NCI-H524 (cell line): ENCODE measurements around the gene LGALS4.
A peak's percentile ranks its signal among the peaks of the same experiment; 100 is the strongest.
"Not testable (repeated sequence)": the region's sequence is repeated elsewhere in the genome, so short reads cannot be mapped to it uniquely, and the experiment has no call there.

ENCODE experiments used
- DNase-seq, 2 experiments: peaks; one replicate each; lab custom pipeline; 2025; lab: John Stamatoyannopoulos, UW

The LGALS4 gene, protein sequence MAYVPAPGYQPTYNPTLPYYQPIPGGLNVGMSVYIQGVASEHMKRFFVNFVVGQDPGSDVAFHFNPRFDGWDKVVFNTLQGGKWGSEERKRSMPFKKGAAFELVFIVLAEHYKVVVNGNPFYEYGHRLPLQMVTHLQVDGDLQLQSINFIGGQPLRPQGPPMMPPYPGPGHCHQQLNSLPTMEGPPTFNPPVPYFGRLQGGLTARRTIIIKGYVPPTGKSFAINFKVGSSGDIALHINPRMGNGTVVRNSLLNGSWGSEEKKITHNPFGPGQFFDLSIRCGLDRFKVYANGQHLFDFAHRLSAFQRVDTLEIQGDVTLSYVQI

DNA sequence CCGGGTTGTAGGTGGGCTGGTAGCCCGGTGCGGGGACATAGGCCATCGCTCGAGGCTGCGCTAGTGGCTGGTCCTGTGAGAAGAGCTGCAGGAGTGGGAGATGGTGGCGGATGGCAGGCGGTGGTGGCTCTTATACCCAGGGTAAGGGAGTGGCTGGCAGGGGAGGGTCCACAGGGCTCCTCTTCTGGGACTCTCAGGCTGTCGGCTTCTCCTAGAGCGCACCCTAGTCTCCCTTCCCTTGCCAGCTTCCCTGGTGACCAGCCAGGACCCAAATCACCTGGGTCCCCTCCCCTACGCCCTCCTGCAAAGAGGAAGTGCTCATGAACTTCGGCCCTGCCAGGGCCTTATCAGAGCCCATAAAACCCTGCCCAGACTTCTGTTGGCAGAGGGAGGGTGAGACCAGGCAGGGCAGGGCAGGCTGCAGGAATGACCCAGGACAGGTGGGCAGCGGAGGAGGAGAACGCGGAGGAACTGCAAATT is at the start of gene LGALS4:
LGALS4 (minus strand) TSS at position 105 of the 480 bp plus-strand sequence; CDS start at position 46, 59 bp downstream.
- no peak for DNase-seq

DNA sequence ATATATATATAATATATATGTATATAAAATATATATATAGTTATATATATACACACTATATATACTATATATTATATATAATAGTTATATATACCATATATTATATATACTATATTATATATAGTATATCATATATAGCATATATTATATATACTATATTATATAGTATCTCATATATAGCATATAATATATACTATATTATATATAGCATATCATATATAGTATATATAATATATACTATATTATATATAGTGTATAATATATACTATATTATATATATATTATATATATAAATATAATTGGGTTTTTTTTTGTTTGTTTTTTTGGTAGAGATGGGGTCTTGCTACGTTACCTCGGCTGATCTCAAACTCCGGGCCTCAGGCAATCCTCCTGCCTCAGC is 48.6 kb upstream of the LGALS4 start:
- no peak for DNase-seq

DNA sequence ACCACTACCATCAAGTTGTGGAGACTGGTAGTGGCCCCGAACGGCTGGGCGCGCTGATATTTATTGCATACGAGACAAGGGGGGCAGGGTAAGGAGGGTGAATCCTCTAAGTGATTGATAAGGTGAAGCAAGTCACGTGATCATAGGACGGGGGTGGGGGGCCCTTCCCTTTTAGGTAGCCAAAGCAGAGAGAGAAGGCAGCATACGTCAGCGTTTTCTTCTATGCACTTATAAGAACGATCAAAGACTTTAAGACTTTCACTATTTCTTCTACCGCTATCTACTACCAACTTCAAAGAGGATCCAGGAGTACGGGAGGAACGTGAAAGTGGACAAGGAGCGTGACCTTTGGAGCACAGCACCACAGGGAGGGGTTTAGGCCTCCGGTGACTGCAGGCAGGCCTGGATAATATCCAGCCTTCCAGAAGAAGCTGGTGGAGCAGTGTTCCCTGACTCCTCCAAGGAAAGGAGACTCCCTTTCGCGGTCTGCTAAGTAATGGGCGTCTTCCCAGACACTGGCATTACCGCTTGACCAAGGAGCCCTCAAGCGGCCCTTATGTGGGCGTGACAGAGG is 47.0 kb upstream of the LGALS4 start:
- not testable (repeated sequence) for DNase-seq

DNA sequence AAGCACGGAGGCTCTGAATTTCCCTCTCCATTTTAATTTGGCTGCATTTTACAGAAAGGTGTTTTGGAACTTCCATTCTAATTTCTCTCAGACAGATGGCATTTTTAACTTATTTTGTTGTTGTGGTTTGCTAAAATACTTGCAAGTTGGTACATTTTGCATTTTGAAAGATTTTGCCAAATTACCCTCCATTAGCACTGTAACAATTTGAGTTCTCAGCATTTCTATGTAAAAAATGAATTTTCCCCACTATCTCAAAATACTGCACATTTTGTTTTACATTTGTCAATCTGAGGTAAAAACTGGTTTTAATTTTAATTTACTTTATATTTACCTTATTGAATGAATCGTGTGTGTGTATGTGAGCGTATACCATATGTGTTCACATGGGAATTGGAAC is 44.1 kb upstream of the LGALS4 start:
- no peak for DNase-seq

- DNase-seq = not testable (repeated sequence)
These were observed 43.0 kb upstream of the LGALS4 start for GRCh38 chr19:38855751-38856150.

- DNase-seq = peak; percentile 40 to 76
These were observed 42.2 kb upstream of the LGALS4 start for GRCh38 chr19:38854961-38855360.

DNA sequence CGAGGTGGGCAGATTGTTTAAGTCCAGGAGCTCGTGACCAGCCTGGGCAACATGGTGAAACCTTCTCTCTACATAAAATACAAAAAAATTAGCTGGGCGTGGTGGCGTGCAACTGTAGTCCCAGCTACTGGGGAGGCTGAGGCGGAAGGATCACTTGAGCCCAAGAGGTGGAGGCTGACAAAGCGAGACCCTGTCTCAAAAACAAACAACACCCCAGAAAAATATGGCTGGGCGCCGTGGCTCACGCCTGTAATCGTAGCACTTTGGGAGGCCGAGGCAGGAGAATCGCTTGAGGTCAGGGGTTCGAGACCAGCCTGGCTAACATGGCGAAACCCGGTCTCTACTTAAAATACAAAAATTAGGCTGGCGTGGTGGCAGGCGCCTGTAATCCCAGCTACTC is 40.5 kb upstream of the LGALS4 start:
- DNase-seq = no peak

DNA sequence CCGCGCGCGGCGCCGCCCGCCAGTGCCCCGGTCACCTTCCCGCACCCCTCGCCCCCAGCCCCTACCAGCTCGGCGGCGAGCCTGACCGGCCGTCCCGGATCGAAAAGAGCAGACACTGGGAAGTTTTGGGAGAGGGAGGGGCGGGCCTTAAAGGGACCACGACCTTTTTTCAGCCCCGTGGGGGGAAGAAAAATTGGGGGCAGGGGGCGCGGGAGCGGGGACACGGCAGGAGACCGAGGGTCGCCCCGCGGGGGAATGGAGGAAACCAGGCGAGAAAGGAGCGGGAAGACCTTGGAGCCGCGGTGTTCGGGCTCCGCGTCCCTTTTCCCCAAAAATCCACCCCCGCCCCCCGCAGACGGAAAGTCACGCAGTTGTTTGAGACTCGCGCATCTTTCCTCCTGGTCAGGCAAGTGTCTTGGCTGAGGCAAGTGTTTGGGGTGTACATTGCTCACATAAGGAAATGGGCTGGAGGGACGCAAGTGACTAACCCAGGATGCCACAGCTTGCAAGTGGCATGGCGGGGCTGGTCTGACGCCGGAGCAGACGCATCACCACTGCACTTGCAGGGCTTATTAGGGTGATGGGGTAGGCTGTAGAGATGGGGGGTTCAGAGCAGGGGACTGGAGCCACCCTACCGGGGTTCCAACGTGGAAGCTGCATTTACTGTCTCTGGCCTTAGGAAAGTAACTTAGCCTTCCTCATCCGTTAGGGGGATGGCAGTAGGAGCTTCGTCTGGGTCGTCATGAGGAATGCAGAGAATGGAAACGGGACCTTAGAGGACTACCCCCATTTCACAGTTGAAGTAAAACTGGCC is 39.7 kb upstream of the LGALS4 start:
- peak in 1 of 2 experiments; percentile 42 for DNase-seq

- DNase-seq = peak; percentile 52 to 88
These were observed 39.0 kb upstream of the LGALS4 start for GRCh38 chr19:38851622-38852230.

GRCh38 chr19:38850976-38851621 is 38.4 kb upstream of the LGALS4 start:
- no peak for DNase-seq

GRCh38 chr19:38850436-38850975 is 37.8 kb upstream of the LGALS4 start:
- DNase-seq = peak in 1 of 2 experiments; percentile 74

- DNase-seq = peak; percentile 100
These were observed 37.2 kb upstream of the LGALS4 start, which contains the start of gene HNRNPL for GRCh38 chr19:38849860-38850435. HNRNPL (minus strand) TSS chr19:38849986; CDS start chr19:38849966, 20 bp downstream.

- peak; percentile 96 to 98 for DNase-seq
These were observed 36.6 kb upstream of the LGALS4 start for GRCh38 chr19:38849147-38849859.

DNA sequence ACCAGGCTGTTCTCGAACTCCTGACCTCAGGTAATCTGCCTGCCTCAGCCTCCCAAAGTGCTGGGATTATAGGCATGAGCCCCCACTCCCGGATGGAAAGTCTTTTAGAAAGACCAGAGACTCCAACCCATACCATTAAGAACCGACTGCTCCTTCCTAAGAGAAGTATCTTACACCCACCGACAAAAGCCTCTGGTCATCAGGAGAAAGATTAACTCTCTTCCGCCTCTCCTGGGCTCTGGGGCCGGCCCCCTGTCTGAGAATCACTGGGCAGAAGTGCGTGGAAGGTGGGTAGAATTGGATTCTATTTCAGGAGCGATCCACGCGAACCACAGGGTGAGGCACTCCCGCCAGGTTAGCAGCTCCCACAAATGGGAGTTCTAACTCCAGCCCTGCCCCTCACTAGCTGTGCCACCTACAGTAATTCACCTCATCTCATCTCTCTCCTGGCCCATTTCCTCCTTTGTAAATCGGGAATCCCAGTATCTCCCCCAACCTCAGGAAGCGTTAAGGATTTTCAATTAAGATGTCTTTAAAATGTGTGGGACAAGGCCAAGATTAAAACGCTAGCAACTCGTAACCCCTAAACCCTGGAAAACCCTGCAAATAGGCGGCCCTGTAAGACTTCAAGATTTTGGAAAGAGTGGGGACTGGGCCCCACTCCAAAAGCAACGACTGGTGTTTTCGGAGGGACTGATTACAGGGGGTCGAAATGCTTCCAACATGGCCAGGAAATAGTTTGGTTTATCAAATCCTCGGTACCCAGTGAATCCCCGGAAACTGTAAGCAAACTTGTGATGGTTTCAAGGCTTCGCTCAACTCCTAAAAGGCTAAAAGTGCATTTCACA is 35.8 kb upstream of the LGALS4 start:
- peak in 1 of 2 experiments; percentile 35 for DNase-seq

DNA sequence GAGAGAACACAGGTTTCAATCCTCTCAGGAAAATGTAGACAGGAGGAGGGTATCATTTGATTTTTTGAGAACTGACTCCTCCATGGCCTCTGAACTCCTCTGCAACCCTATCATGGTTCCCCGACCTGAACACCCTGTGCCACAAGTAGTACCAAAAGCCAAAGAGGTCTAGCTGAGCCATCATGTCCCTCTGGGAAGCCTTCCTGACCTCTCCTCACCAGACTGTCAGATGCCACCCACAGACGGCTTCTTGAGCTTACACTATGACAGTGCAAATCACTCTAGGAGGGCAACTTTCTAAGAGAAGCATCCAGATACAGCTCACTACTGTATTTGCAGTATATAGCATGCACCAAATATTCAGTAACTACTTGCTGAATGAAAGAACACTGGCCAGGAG is 33.4 kb upstream of the LGALS4 start:
- DNase-seq = no peak

DNA sequence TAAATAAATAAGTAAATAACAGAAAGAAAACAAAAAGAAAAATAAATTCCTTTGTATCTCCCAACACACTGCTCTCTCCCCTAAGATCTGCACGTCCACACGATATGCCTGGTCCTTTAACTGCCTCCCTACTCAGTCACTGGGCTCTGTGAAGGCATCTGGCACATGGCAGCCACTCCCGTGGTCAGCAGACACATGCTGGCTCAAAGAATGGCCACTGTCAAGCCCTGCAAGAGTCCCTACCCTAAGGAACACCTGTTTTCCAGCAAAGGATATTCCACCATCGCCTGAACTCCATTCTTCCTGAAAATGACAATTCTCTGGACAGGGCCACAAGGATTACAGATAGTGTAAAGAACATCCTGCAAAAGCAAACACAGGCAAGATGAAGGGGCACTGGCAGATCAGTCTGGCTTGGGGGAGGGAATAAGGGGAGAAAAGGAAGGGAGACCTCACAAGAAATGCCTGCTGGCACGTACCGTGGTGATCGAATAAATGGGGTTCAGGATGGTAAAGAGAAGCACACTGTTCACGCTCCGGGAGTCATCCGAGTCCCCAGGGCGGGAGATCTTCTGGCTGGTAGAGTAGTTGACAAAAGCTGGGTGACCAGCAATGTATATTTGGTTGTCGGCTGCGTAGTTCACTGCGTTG is 32.8 kb upstream of the LGALS4 start:
- no peak for DNase-seq

GRCh38 chr19:38844093-38844686 is 31.4 kb upstream of the LGALS4 start:
- no peak for DNase-seq

- no peak for DNase-seq
These were observed 30.5 kb upstream of the LGALS4 start for GRCh38 chr19:38843175-38843758.
